Measurements from ENCODE around the gene ILK.

Gene ILK

DNA sequence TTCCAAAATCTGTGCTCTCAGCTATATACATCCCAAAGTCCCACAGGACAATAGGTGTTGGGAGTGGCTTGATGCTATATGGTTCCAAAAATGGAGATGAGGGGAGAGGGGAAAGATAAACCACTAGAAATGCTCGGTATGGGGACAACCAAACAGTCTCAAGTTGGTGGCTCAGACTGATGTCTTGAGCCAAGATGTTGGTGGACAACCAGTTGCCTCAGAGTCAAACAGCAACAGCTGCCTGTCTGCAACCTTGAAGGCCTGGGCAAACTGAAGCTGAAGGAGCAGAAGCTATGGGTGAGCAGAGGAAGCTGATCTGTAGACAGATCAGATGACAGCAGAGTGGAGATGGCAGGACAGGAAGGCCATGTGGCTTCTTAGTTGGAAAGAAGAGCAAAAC is 4.1 kb upstream of the ILK start:
- TF ChIP-seq, protein P1, sequence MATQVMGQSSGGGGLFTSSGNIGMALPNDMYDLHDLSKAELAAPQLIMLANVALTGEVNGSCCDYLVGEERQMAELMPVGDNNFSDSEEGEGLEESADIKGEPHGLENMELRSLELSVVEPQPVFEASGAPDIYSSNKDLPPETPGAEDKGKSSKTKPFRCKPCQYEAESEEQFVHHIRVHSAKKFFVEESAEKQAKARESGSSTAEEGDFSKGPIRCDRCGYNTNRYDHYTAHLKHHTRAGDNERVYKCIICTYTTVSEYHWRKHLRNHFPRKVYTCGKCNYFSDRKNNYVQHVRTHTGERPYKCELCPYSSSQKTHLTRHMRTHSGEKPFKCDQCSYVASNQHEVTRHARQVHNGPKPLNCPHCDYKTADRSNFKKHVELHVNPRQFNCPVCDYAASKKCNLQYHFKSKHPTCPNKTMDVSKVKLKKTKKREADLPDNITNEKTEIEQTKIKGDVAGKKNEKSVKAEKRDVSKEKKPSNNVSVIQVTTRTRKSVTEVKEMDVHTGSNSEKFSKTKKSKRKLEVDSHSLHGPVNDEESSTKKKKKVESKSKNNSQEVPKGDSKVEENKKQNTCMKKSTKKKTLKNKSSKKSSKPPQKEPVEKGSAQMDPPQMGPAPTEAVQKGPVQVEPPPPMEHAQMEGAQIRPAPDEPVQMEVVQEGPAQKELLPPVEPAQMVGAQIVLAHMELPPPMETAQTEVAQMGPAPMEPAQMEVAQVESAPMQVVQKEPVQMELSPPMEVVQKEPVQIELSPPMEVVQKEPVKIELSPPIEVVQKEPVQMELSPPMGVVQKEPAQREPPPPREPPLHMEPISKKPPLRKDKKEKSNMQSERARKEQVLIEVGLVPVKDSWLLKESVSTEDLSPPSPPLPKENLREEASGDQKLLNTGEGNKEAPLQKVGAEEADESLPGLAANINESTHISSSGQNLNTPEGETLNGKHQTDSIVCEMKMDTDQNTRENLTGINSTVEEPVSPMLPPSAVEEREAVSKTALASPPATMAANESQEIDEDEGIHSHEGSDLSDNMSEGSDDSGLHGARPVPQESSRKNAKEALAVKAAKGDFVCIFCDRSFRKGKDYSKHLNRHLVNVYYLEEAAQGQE (IDR thresholded peaks at IDR 0.05; ENCODE audit: insufficient replicate concordance, low read depth): no peak
- TF ChIP-seq POLR2AphosphoS5 (IDR thresholded peaks at IDR 0.05; ENCODE audit: low read depth): no peak
- TF ChIP-seq, protein P2, sequence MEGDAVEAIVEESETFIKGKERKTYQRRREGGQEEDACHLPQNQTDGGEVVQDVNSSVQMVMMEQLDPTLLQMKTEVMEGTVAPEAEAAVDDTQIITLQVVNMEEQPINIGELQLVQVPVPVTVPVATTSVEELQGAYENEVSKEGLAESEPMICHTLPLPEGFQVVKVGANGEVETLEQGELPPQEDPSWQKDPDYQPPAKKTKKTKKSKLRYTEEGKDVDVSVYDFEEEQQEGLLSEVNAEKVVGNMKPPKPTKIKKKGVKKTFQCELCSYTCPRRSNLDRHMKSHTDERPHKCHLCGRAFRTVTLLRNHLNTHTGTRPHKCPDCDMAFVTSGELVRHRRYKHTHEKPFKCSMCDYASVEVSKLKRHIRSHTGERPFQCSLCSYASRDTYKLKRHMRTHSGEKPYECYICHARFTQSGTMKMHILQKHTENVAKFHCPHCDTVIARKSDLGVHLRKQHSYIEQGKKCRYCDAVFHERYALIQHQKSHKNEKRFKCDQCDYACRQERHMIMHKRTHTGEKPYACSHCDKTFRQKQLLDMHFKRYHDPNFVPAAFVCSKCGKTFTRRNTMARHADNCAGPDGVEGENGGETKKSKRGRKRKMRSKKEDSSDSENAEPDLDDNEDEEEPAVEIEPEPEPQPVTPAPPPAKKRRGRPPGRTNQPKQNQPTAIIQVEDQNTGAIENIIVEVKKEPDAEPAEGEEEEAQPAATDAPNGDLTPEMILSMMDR (IDR thresholded peaks at IDR 0.05; ENCODE audit: insufficient read depth, low read length): no peak
- TF ChIP-seq SPI1 (IDR thresholded peaks at IDR 0.05; ENCODE audit: borderline replicate concordance, low read depth): no peak
- TF ChIP-seq GABPA (IDR thresholded peaks at IDR 0.05; ENCODE audit: low read depth): no peak
- H3K27ac ChIP-seq (replicated peaks): no peak overlapping the region
- no peak for DNase-seq (ENCODE audit: low read depth in 1 of 2, low spot score in 1 of 2)
- H3K4me3 ChIP-seq (replicated peaks; ENCODE audit: insufficient read depth, low read length): no peak overlapping the region
- H3K27me3 ChIP-seq (ENCODE audit: insufficient read depth, poor library complexity, severe bottlenecking): no peaks in the 10 kb centered on the region

DNA sequence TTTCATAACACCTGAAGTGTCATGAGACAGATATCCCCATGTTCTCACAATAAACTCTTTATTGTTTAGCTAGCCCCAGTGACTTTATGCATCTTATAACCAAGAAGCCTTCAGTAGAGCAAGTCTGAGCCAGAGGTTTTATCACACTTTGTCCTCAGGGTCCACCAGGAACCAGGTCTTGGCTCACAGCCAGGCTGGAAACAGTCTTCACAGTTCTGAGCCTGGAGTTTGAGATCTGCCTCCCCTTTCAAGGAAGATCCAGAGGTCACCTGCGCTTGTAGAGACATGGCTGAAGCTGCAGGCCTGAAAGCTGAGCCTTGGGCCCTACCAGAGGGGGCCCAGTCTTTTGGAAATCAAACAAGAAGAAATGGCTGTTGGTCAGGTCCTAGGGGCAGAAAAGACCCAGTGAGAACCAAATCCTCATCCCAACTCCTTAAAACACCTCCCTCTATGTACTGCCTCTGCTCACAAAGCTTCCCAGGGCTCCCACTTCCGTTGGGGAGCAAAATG is 3.6 kb upstream of the ILK start:
- H3K4me3 ChIP-seq (replicated peaks; ENCODE audit: insufficient read depth, low read length): no peak overlapping the region
- no peak for DNase-seq (ENCODE audit: low read depth in 1 of 2, low spot score in 1 of 2)
- no peak overlapping the region for H3K27ac ChIP-seq (replicated peaks)
- TF ChIP-seq GABPA (IDR thresholded peaks at IDR 0.05; ENCODE audit: low read depth) (no peak), SPI1 (IDR thresholded peaks at IDR 0.05; ENCODE audit: borderline replicate concordance, low read depth) (no peak), POLR2AphosphoS5 (IDR thresholded peaks at IDR 0.05; ENCODE audit: low read depth) (no peak)
- TF ChIP-seq, protein P1 (IDR thresholded peaks at IDR 0.05; ENCODE audit: insufficient replicate concordance, low read depth): no peak
- TF ChIP-seq, protein P2 (IDR thresholded peaks at IDR 0.05; ENCODE audit: insufficient read depth, low read length): no peak
- no peaks in the 10 kb centered on the region for H3K27me3 ChIP-seq (ENCODE audit: insufficient read depth, poor library complexity, severe bottlenecking)

DNA sequence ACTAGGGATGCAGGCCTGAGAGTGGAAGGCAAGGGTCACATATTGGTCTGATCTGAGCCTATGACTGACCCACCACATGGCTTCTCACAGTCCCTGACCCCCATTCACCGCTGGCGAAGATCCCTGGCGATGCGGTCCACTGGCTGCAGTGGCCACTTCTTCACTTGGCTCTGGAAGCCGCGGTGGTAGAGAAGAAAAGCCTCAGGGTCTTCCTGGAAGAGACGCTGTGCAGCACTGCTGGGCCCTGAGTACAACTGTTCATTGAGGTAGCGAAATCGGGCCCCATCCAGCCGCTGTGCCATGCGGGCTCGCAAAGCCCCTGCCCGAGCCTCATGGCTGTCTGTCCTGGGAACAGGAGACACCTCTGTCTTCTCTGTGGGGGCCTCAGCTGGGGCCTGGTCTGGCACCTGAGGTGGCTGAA is 2.5 kb upstream of the ILK start:
- Histone ChIP-seq H3K27ac (replicated peaks) (no peak overlapping the region), H3K27me3 (ENCODE audit: insufficient read depth, poor library complexity, severe bottlenecking) (no peaks in the 10 kb centered on the region), H3K4me3 (replicated peaks; ENCODE audit: insufficient read depth, low read length) (no peak overlapping the region)
- no peak for DNase-seq (ENCODE audit: low read depth in 1 of 2, low spot score in 1 of 2)
- TF ChIP-seq POLR2AphosphoS5 (IDR thresholded peaks at IDR 0.05; ENCODE audit: low read depth) (no peak), SPI1 (IDR thresholded peaks at IDR 0.05; ENCODE audit: borderline replicate concordance, low read depth) (no peak), GABPA (IDR thresholded peaks at IDR 0.05; ENCODE audit: low read depth) (no peak)
- TF ChIP-seq, protein P2 (IDR thresholded peaks at IDR 0.05; ENCODE audit: insufficient read depth, low read length): no peak
- TF ChIP-seq, protein P1 (IDR thresholded peaks at IDR 0.05; ENCODE audit: insufficient replicate concordance, low read depth): no peak

All from HL-60 (cell line).